Stimulated activated naive CD8-positive, alpha-beta T cell treated with anti-CD3 and anti-CD28 coated beads, Interleukin-15, Interleukin-2, amounts not matched to agents 100 ng/mL and 50 ng/mL, for 24 hours (primary cell): Measurements from ENCODE around the gene PLEKHM3.

Source experiments
- H3K27ac Mint-ChIP-seq: one replicate; pipeline ENCODE4 v1.8.0; 2021; ENCODE audit warnings: mild to moderate bottlenecking, mixed read lengths
- H3K27me3 Mint-ChIP-seq: one replicate; pipeline ENCODE4 v1.8.0; 2021; ENCODE audit warnings: mixed read lengths
- H3K36me3 Mint-ChIP-seq: one replicate; pipeline ENCODE4 v1.8.0; 2021; ENCODE audit warnings: low read depth, mixed read lengths
- H3K4me1 Mint-ChIP-seq: one replicate; pipeline ENCODE4 v1.8.0; 2021; ENCODE audit warnings: low read depth, mixed read lengths
- H3K4me3 Mint-ChIP-seq: one replicate; pipeline ENCODE4 v1.8.0; 2021; ENCODE audit warnings: mild to moderate bottlenecking, mixed read lengths
- H3K9me3 Mint-ChIP-seq: one replicate; pipeline ENCODE4 v1.8.0; 2021; ENCODE audit warnings: mixed read lengths

The PLEKHM3 gene

GRCh38 chr2:207801259-207801658, 224.1 kb downstream of the PLEKHM3 start:
- H3K4me3 Mint-ChIP-seq, result no peak overlapping the region
- H3K4me1 Mint-ChIP-seq, result no peaks in the 10 kb centered on the region
- no peaks in the 10 kb centered on the region for H3K9me3 Mint-ChIP-seq
- no peak overlapping the region for H3K27ac Mint-ChIP-seq
- H3K27me3 Mint-ChIP-seq, result no peaks in the 10 kb centered on the region
- H3K36me3 Mint-ChIP-seq, result no peaks in the 10 kb centered on the region

GRCh38 chr2:207796585-207797350, 228.6 kb downstream of the PLEKHM3 start:
- H3K27me3 Mint-ChIP-seq, result no peaks in the 10 kb centered on the region
- no peak overlapping the region for H3K27ac Mint-ChIP-seq
- no peaks in the 10 kb centered on the region for H3K4me1 Mint-ChIP-seq
- no peaks in the 10 kb centered on the region for H3K36me3 Mint-ChIP-seq
- no peak overlapping the region for H3K4me3 Mint-ChIP-seq
- no peaks in the 10 kb centered on the region for H3K9me3 Mint-ChIP-seq

GRCh38 chr2:207792244-207792785, 233.0 kb downstream of the PLEKHM3 start:
- H3K4me3 Mint-ChIP-seq, result no peak overlapping the region
- no peak overlapping the region for H3K27ac Mint-ChIP-seq
- no peaks in the 10 kb centered on the region for H3K4me1 Mint-ChIP-seq
- no peaks in the 10 kb centered on the region for H3K36me3 Mint-ChIP-seq
- H3K9me3 Mint-ChIP-seq, result no peaks in the 10 kb centered on the region
- peaks cover 8% of the 10 kb centered on the region for H3K27me3 Mint-ChIP-seq

GRCh38 chr2:207791579-207792243, 233.6 kb downstream of the PLEKHM3 start:
- H3K4me3 Mint-ChIP-seq, result no peak overlapping the region
- H3K27ac Mint-ChIP-seq, result no peak overlapping the region
- no peaks in the 10 kb centered on the region for H3K9me3 Mint-ChIP-seq
- H3K4me1 Mint-ChIP-seq, result no peaks in the 10 kb centered on the region
- peaks cover 8% of the 10 kb centered on the region for H3K27me3 Mint-ChIP-seq
- H3K36me3 Mint-ChIP-seq, result no peaks in the 10 kb centered on the region

GRCh38 chr2:207790898-207791297, 234.4 kb downstream of the PLEKHM3 start:
- Mint-ChIP-seq H3K27me3 (peaks cover 8% of the 10 kb centered on the region), H3K36me3 (no peaks in the 10 kb centered on the region), H3K4me1 (no peaks in the 10 kb centered on the region), H3K27ac (no peak overlapping the region), H3K4me3 (no peak overlapping the region), H3K9me3 (no peaks in the 10 kb centered on the region)

GRCh38 chr2:207787800-207788199, 237.5 kb downstream of the PLEKHM3 start:
- no peak overlapping the region for H3K4me3 Mint-ChIP-seq
- no peaks in the 10 kb centered on the region for H3K9me3 Mint-ChIP-seq
- H3K4me1 Mint-ChIP-seq, result no peaks in the 10 kb centered on the region
- peaks cover 8% of the 10 kb centered on the region for H3K27me3 Mint-ChIP-seq
- no peaks in the 10 kb centered on the region for H3K36me3 Mint-ChIP-seq
- no peak overlapping the region for H3K27ac Mint-ChIP-seq

GRCh38 chr2:207787017-207787416, 238.3 kb downstream of the PLEKHM3 start:
- Mint-ChIP-seq H3K4me1 (no peaks in the 10 kb centered on the region), H3K9me3 (no peaks in the 10 kb centered on the region), H3K27me3 (peaks cover 10% of the 10 kb centered on the region), H3K4me3 (no peak overlapping the region), H3K36me3 (no peaks in the 10 kb centered on the region), H3K27ac (no peak overlapping the region)

GRCh38 chr2:207784898-207785297, 240.4 kb downstream of the PLEKHM3 start:
- Mint-ChIP-seq H3K9me3 (no peaks in the 10 kb centered on the region), H3K27me3 (peaks cover 3% of the 10 kb centered on the region), H3K27ac (no peak overlapping the region), H3K4me1 (no peaks in the 10 kb centered on the region), H3K36me3 (no peaks in the 10 kb centered on the region), H3K4me3 (no peak overlapping the region)

GRCh38 chr2:207783514-207783913, 241.8 kb downstream of the PLEKHM3 start:
- no peaks in the 10 kb centered on the region for H3K4me1 Mint-ChIP-seq
- H3K4me3 Mint-ChIP-seq, result no peak overlapping the region
- peaks cover 3% of the 10 kb centered on the region for H3K27me3 Mint-ChIP-seq
- H3K9me3 Mint-ChIP-seq, result no peaks in the 10 kb centered on the region
- H3K36me3 Mint-ChIP-seq, result no peaks in the 10 kb centered on the region
- no peak overlapping the region for H3K27ac Mint-ChIP-seq

- Mint-ChIP-seq H3K36me3 (no peaks in the 10 kb centered on the region), H3K9me3 (no peaks in the 10 kb centered on the region), H3K4me3 (no peak overlapping the region), H3K27ac (no peak overlapping the region), H3K4me1 (no peaks in the 10 kb centered on the region), H3K27me3 (peaks cover 3% of the 10 kb centered on the region)
Observed at GRCh38 chr2:207782238-207783030, 242.9 kb downstream of the PLEKHM3 start.

GRCh38 chr2:207779523-207779922, 245.8 kb downstream of the PLEKHM3 start:
- Mint-ChIP-seq H3K36me3 (no peaks in the 10 kb centered on the region), H3K9me3 (no peaks in the 10 kb centered on the region), H3K4me1 (no peaks in the 10 kb centered on the region), H3K4me3 (no peak overlapping the region), H3K27me3 (peaks cover 3% of the 10 kb centered on the region), H3K27ac (no peak overlapping the region)

GRCh38 chr2:207778298-207778882, 246.9 kb downstream of the PLEKHM3 start:
- H3K27ac Mint-ChIP-seq, result no peak overlapping the region

GRCh38 chr2:207777124-207777523, 248.2 kb downstream of the PLEKHM3 start:
- H3K36me3 Mint-ChIP-seq, result no peaks in the 10 kb centered on the region
- no peaks in the 10 kb centered on the region for H3K4me1 Mint-ChIP-seq
- H3K9me3 Mint-ChIP-seq, result no peaks in the 10 kb centered on the region
- H3K27ac Mint-ChIP-seq, result no peak overlapping the region
- H3K27me3 Mint-ChIP-seq, result peaks cover 2% of the 10 kb centered on the region
- no peak overlapping the region for H3K4me3 Mint-ChIP-seq

More at GRCh38 chr2:207778298-207778882, 246.9 kb downstream of the PLEKHM3 start:
- H3K4me1 Mint-ChIP-seq, result no peaks in the 10 kb centered on the region
- no peaks in the 10 kb centered on the region for H3K36me3 Mint-ChIP-seq
- H3K9me3 Mint-ChIP-seq, result no peaks in the 10 kb centered on the region
- H3K4me3 Mint-ChIP-seq, result no peak overlapping the region
- H3K27me3 Mint-ChIP-seq, result peaks cover 3% of the 10 kb centered on the region

GRCh38 chr2:207775473-207775872, 249.9 kb downstream of the PLEKHM3 start:
- Mint-ChIP-seq H3K36me3 (no peaks in the 10 kb centered on the region), H3K4me3 (no peak overlapping the region), H3K9me3 (no peaks in the 10 kb centered on the region), H3K4me1 (peaks cover 5% of the 10 kb centered on the region), H3K27ac (no peak overlapping the region), H3K27me3 (peaks cover 6% of the 10 kb centered on the region)
